ENCODE results near the gene ALDH1A2. TPM values are rescaled to one million over a fixed set of nuclear protein-coding genes. Genes with fewer than 3 reads are reported as not detected.

The ALDH1A2 gene
- total RNA-seq, 1 experiment from 2014 or later = 1.5 TPM

DNA sequence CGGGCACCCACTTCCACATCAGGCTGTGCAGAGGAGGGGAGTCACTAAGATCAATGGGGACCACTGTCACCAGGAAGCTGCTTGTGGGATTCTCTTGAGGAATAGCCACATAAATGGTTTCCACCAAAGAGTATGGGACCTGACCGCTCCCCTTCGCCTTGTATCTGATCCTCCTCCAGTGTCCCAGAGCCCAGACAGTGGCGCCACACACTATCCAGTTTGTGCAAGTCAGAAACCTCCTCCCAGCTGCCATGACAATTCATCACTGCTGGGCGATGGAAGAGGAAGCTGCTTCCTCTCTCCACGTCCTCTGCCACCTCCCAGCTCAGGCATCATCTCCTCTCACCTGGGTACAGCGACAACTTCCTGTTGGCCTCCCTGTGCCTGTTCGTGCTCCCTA is 147.5 kb downstream of the ALDH1A2 start:
- no peak overlapping the region for H3K27ac ChIP-seq (ENCODE audit: low read depth, low read length, poor library complexity, severe bottlenecking)
- H3K27me3 ChIP-seq (replicated peaks; ENCODE audit: insufficient read depth, low read depth, low read length, poor library complexity) = no peaks in the 10 kb centered on the region
- no peaks in the 10 kb centered on the region for H3K36me3 ChIP-seq (ENCODE audit: insufficient read depth, low read length, poor library complexity, severe bottlenecking)
- ChIA-PET POLR2A (ENCODE audit: low non-redundant PET) (no interaction called here), CTCF (no interaction called here)
- no peak overlapping the region for H3K4me3 ChIP-seq (ENCODE audit: low read depth, low read length, poor library complexity, severe bottlenecking)
- no peak for TF ChIP-seq EZH2 (IDR thresholded peaks at IDR 0.05; ENCODE audit: borderline replicate concordance, low read depth, low read length, poor library complexity, severe bottlenecking)
- TF ChIP-seq, protein P1, sequence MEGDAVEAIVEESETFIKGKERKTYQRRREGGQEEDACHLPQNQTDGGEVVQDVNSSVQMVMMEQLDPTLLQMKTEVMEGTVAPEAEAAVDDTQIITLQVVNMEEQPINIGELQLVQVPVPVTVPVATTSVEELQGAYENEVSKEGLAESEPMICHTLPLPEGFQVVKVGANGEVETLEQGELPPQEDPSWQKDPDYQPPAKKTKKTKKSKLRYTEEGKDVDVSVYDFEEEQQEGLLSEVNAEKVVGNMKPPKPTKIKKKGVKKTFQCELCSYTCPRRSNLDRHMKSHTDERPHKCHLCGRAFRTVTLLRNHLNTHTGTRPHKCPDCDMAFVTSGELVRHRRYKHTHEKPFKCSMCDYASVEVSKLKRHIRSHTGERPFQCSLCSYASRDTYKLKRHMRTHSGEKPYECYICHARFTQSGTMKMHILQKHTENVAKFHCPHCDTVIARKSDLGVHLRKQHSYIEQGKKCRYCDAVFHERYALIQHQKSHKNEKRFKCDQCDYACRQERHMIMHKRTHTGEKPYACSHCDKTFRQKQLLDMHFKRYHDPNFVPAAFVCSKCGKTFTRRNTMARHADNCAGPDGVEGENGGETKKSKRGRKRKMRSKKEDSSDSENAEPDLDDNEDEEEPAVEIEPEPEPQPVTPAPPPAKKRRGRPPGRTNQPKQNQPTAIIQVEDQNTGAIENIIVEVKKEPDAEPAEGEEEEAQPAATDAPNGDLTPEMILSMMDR (conservative IDR thresholded peaks at IDR 0.05; ENCODE audit: low read depth, low read length) = no peak
- H3K9me3 ChIP-seq (ENCODE audit: low read depth, low read length, poor library complexity, severe bottlenecking) = no peaks in the 10 kb centered on the region
- no TSS peak for BruUV-seq (replicated peaks)
- intact Hi-C loops (cut with micrococcal nuclease; ENCODE audit: unreplicated experiment) = no loop called here
- no peak for DNase-seq (ENCODE audit: low spot score)
- H3K4me1 ChIP-seq (ENCODE audit: insufficient read depth, low read length, poor library complexity, severe bottlenecking) = no peaks in the 10 kb centered on the region

DNA sequence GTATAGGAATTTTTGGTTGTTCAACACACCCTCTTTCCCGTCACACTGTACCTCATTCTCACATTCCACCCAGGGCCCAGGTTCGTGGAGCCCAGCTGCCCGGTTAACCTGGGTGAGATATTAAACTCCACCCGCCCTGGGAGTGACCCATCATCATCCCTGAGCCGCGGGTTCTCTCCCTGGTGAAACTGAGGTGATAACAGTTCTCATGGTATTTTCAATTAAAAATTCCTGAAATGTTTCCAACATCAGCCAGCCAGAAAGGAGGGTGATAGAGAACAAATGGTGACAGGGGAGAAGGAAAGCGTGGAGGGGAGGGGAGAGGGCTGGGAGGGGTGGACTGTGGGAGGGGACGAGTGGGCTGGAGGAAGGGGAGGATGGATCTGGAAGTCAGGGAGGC is 148.8 kb downstream of the ALDH1A2 start:
- Histone ChIP-seq H3K4me1 (ENCODE audit: insufficient read depth, low read length, poor library complexity, severe bottlenecking) (no peaks in the 10 kb centered on the region), H3K27ac (ENCODE audit: low read depth, low read length, poor library complexity, severe bottlenecking) (no peak overlapping the region), H3K36me3 (ENCODE audit: insufficient read depth, low read length, poor library complexity, severe bottlenecking) (no peaks in the 10 kb centered on the region), H3K27me3 (replicated peaks; ENCODE audit: insufficient read depth, low read depth, low read length, poor library complexity) (no peaks in the 10 kb centered on the region), H3K9me3 (ENCODE audit: low read depth, low read length, poor library complexity, severe bottlenecking) (no peaks in the 10 kb centered on the region), H3K4me3 (ENCODE audit: low read depth, low read length, poor library complexity, severe bottlenecking) (no peak overlapping the region)
- POLR2A ChIA-PET (ENCODE audit: low non-redundant PET) = no interaction called here
- BruUV-seq (replicated peaks) = no TSS peak
- no peak for DNase-seq (ENCODE audit: low spot score)
- CTCF ChIA-PET = no interaction called here
- intact Hi-C loops (cut with micrococcal nuclease; ENCODE audit: unreplicated experiment) = no loop called here
- TF ChIP-seq, protein P1 (conservative IDR thresholded peaks at IDR 0.05; ENCODE audit: low read depth, low read length) = no peak
- TF ChIP-seq EZH2 (IDR thresholded peaks at IDR 0.05; ENCODE audit: borderline replicate concordance, low read depth, low read length, poor library complexity, severe bottlenecking) = no peak

DNA sequence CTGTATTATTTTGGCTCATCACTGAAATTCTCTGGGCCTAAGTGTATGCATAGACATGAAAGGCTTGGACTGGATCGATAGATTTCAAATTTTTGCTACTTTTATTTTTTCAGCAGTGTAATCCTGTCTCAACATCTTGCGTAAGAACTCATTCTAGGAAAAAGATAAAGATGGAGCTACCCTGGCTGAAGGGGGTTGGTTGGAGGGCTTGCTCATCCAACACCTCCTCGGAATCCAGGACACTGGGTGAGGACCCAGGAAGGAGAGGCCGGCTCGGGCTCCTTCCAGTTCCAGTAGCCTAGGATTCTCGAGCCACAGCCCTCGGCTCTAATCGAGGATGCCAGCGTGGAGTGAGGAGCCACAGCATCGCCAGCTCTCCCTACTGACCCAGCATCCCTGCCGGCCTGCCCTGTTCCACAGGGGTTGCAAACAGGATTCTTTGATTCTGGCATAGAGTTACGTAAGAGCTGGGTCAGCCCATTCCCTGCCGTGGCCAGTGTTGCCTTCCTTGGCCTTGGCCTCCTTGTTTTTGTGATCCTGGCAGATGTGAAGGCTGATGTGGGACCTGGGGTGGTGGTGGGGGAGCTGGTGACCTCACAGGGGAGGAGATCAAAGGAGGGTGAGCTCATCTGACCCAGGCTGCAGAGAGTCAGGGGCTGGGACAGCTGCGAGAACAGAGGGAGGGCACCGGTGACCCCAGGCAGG is 149.5 kb downstream of the ALDH1A2 start:
- no peak overlapping the region for H3K4me3 ChIP-seq (ENCODE audit: low read depth, low read length, poor library complexity, severe bottlenecking)
- no peaks in the 10 kb centered on the region for H3K36me3 ChIP-seq (ENCODE audit: insufficient read depth, low read length, poor library complexity, severe bottlenecking)
- ChIA-PET POLR2A (ENCODE audit: low non-redundant PET) (no interaction called here), CTCF (no interaction called here)
- H3K4me1 ChIP-seq (ENCODE audit: insufficient read depth, low read length, poor library complexity, severe bottlenecking) = no peaks in the 10 kb centered on the region
- no TSS peak for BruUV-seq (replicated peaks)
- no peak overlapping the region for H3K27ac ChIP-seq (ENCODE audit: low read depth, low read length, poor library complexity, severe bottlenecking)
- no peak for TF ChIP-seq EZH2 (IDR thresholded peaks at IDR 0.05; ENCODE audit: borderline replicate concordance, low read depth, low read length, poor library complexity, severe bottlenecking)
- TF ChIP-seq, protein P1 (conservative IDR thresholded peaks at IDR 0.05; ENCODE audit: low read depth, low read length) = no peak
- intact Hi-C loops (cut with micrococcal nuclease; ENCODE audit: unreplicated experiment) = no loop called here
- no peaks in the 10 kb centered on the region for H3K9me3 ChIP-seq (ENCODE audit: low read depth, low read length, poor library complexity, severe bottlenecking)
- DNase-seq (ENCODE audit: low spot score) = no peak
- H3K27me3 ChIP-seq (replicated peaks; ENCODE audit: insufficient read depth, low read depth, low read length, poor library complexity) = no peaks in the 10 kb centered on the region
